Breast epithelium (tissue), 4 donors: Measurements from ENCODE around the gene IFI27. TPM values are rescaled to one million over a fixed set of nuclear protein-coding genes. Genes with fewer than 3 reads are reported as not detected.

Experiments
- DNase-seq, 2 donors: peaks; one replicate each; pipeline ENCODE4 v3.0.0-alpha.2; 2019; ENCODE audit warnings: low spot score in 2 of 2
- H3K27ac ChIP-seq, 2 donors: fragments of 200-600 bp; sonication (generic) in 1 of 2; one replicate each; pipeline ENCODE4 v1.5.1; 2016 to 2019; ENCODE audit warnings: mild to moderate bottlenecking in 1 of 2
- H3K27me3 ChIP-seq, 2 donors: fragments of 200-600 bp; sonication (generic) in 1 of 2; one replicate each; pipeline versions ENCODE4 v1.5.1 to v1.6.0; 2017 to 2019; ENCODE audit warnings: control low read depth in 1 of 2, mild to moderate bottlenecking in 1 of 2
- H3K36me3 ChIP-seq: fragments of 200-600 bp; one replicate; pipeline ENCODE4 v1.5.1; 2019
- H3K4me1 ChIP-seq, 2 donors: fragments of 200-600 bp; sonication (generic); one replicate each; pipeline ENCODE4 v1.5.1; 2016 to 2019; ENCODE audit warnings: control low read depth in 1 of 2
- H3K4me3 ChIP-seq, 3 donors: fragments of 200-600 bp; sonication (generic); 1 replicate in 2 of 3; 2 replicates in 1 of 3; pipeline ENCODE4 v1.5.1; 2016 to 2019; ENCODE audit warnings: mild to moderate bottlenecking in 3 of 3, moderate library complexity in 2 of 3
- H3K9me3 ChIP-seq, 2 donors: fragments of 200-600 bp; sonication (generic) in 1 of 2; one replicate each; pipeline ENCODE4 v1.5.1; 2016 to 2019; ENCODE audit warnings: control low read depth in 1 of 2
- POLR2A ChIP-seq: fragments of 450-650 bp; IDR thresholded peaks from one replicate; pipeline ENCODE4 v1.6.1; 2016; ENCODE audit warnings: antibody characterized with exemption, mild to moderate bottlenecking, moderate library complexity
- POLR2AphosphoS5 ChIP-seq, 3 donors: sonication (generic); formaldehyde crosslinking; IDR thresholded peaks; one replicate each; pipeline ENCODE4 v1.6.1; 2017; ENCODE audit warnings: antibody characterized with exemption in 3 of 3
- intact Hi-C: fragments of 100-400 bp; cut with DNase I; formaldehyde crosslinking; loops from one replicate; pipeline ENCODE4 v1.15.1; 2023; ENCODE audit warnings: low total_unique reads
- total RNA-seq, 3 donors: library from RNA; depleted of rRNA; stranded (reverse); fragments of >200 nt; gene quantifications; one replicate each; pipeline ENCODE4 v1.1.0, GENCODE V29; 2016
- TF ChIP-seq, protein P1 (sequence below), 3 donors: fragments of 450-650 bp; IDR thresholded peaks; one replicate each; pipeline ENCODE4 v1.5.1; 2016 to 2017; ENCODE audit warnings: antibody characterized with exemption in 3 of 3, mild to moderate bottlenecking in 3 of 3, moderate library complexity in 3 of 3

Gene IFI27
- total RNA-seq, 3 donors from 2014 or later = 101 to 196 (median 160) TPM

DNA sequence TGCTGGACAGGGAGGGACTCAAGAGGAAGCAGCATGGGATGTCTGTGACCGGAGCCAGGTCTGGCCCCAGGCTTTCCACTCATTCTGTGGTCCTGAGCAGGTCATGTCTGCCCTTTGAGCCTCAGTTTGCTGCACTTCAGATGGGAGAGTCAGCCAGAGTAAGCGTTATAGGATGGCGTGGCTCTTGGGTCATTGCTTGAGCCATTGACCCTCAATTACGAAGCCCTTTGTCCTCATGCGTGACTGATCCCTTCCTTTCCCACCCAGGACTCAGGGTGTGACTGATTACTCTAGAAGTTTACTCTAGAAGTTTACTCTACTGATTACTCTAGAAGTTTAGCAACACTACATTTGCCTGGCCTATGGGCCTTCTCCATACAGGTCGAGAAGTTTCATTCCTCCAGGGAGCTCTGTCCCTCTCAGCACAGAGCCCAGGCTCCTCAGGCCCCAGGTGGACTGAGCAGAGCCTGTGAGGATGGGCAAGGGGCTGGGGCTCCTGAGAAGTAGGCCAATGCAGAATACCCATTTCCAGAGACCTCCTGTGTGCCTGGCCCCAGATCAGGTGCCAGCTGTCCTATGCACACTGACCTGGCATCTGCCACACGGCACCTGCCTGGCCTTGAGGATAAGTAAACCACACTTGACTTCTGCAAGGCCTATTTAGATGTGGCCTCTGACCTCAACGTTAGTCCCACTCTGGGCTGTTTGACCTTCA, 7.6 kb upstream of the IFI27 start:
- intact Hi-C loops = no loop called here
- TF ChIP-seq POLR2A (no peak), POLR2AphosphoS5 (IDR thresholded peaks at IDR 0.05) (no peak)
- TF ChIP-seq, protein P1, sequence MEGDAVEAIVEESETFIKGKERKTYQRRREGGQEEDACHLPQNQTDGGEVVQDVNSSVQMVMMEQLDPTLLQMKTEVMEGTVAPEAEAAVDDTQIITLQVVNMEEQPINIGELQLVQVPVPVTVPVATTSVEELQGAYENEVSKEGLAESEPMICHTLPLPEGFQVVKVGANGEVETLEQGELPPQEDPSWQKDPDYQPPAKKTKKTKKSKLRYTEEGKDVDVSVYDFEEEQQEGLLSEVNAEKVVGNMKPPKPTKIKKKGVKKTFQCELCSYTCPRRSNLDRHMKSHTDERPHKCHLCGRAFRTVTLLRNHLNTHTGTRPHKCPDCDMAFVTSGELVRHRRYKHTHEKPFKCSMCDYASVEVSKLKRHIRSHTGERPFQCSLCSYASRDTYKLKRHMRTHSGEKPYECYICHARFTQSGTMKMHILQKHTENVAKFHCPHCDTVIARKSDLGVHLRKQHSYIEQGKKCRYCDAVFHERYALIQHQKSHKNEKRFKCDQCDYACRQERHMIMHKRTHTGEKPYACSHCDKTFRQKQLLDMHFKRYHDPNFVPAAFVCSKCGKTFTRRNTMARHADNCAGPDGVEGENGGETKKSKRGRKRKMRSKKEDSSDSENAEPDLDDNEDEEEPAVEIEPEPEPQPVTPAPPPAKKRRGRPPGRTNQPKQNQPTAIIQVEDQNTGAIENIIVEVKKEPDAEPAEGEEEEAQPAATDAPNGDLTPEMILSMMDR (IDR thresholded peaks at IDR 0.05) = no peak
- Histone ChIP-seq H3K4me1 (no peaks in the 10 kb centered on the region), H3K4me3 (no peak overlapping the region), H3K36me3 (no peaks in the 10 kb centered on the region), H3K27ac (no peak overlapping the region), H3K9me3 (no peaks in the 10 kb centered on the region), H3K27me3 (no peaks in the 10 kb centered on the region)
- no peak for DNase-seq

DNA sequence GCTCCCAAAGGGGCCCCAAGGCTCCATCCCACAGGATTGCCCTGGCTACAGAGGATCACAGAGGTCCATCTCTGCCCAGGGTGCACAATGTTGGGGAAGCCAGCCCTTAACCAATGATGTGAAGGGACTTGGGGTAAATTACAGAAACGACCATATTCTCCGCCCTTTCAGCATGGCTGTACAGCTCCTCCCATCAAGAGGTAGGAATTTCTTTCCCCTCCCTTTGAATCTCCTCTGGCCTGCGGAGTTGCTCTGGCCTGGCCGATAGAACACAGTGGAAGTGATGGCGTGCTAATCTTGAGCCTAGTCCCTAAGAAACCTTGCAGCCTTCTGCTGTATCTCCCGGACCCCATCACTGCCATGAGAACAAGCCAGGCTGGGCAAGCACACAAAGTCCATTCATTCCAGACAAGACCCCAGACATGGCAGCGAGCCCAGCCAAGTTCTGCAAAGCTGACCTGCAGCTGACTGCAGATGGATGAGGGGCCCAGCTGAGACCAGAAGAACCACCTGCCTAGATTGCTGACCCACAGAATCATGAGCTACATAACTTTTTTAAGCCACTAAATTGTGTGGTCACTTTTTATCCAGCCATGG, 6.9 kb upstream of the IFI27 start:
- H3K27ac ChIP-seq = no peak overlapping the region
- TF ChIP-seq POLR2AphosphoS5 (IDR thresholded peaks at IDR 0.05) = no peak
- no peak for TF ChIP-seq POLR2A
- TF ChIP-seq, protein P1 (IDR thresholded peaks at IDR 0.05) = no peak
- no peaks in the 10 kb centered on the region for H3K9me3 ChIP-seq
- DNase-seq = no peak
- H3K4me3 ChIP-seq = no peak overlapping the region
- no peaks in the 10 kb centered on the region for H3K27me3 ChIP-seq
- no peaks in the 10 kb centered on the region for H3K4me1 ChIP-seq
- no peaks in the 10 kb centered on the region for H3K36me3 ChIP-seq
- intact Hi-C loops = no loop called here

DNA sequence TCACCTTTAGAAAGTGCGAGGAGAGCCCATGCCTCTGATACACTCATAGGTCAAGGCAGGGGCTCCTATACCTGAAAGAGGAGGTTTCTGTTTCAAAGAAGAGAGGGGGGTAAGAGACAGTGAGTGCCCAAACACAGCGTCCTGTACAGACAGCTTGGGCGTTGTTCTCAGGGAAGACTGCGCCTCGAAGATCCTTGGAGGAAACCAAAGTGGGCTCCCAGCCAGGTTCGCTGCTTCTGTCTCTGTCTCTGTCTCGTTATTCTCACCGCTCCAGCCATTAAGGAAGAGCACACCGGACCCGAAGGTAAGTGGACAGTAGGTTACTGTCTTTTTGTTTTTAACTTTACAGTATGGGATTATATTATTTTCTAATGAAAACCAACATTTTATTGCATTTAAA, 5.8 kb upstream of the IFI27 start:
- no peaks in the 10 kb centered on the region for H3K9me3 ChIP-seq
- H3K4me3 ChIP-seq = no peak overlapping the region
- no peaks in the 10 kb centered on the region for H3K27me3 ChIP-seq
- H3K36me3 ChIP-seq = no peaks in the 10 kb centered on the region
- no peak overlapping the region for H3K27ac ChIP-seq
- intact Hi-C loops = no loop called here
- no peak for TF ChIP-seq POLR2AphosphoS5 (IDR thresholded peaks at IDR 0.05)
- no peak for TF ChIP-seq POLR2A
- TF ChIP-seq, protein P1 (IDR thresholded peaks at IDR 0.05) = no peak
- H3K4me1 ChIP-seq = no peaks in the 10 kb centered on the region
- DNase-seq = no peak

DNA sequence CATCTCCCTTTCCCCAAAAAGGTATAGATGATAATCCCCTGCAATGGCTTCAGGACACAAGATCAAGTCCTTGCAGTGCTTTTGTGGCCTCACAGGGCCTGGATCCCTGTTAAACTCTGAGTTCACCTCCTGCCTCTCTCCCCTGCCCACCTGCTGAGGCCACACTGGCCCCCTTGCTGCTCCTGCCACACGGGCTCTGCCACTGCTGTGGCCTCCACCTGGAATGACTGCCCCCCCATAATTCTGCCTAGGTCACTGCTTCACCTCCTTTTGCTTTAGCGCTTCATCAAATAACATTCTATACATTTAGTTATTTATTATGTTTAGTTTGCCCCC, 653 bp upstream of the IFI27 start:
- Histone ChIP-seq H3K4me3 (no peak overlapping the region), H3K9me3 (no peaks in the 10 kb centered on the region), H3K27me3 (no peaks in the 10 kb centered on the region), H3K4me1 (no peaks in the 10 kb centered on the region), H3K36me3 (no peaks in the 10 kb centered on the region), H3K27ac (peak overlapping the region; percentile 80 to 95)
- no peak for TF ChIP-seq POLR2AphosphoS5 (IDR thresholded peaks at IDR 0.05)
- no peak for TF ChIP-seq POLR2A
- TF ChIP-seq, protein P1 (IDR thresholded peaks at IDR 0.05) = no peak
- intact Hi-C loops = no loop called here
- DNase-seq = no peak

DNA sequence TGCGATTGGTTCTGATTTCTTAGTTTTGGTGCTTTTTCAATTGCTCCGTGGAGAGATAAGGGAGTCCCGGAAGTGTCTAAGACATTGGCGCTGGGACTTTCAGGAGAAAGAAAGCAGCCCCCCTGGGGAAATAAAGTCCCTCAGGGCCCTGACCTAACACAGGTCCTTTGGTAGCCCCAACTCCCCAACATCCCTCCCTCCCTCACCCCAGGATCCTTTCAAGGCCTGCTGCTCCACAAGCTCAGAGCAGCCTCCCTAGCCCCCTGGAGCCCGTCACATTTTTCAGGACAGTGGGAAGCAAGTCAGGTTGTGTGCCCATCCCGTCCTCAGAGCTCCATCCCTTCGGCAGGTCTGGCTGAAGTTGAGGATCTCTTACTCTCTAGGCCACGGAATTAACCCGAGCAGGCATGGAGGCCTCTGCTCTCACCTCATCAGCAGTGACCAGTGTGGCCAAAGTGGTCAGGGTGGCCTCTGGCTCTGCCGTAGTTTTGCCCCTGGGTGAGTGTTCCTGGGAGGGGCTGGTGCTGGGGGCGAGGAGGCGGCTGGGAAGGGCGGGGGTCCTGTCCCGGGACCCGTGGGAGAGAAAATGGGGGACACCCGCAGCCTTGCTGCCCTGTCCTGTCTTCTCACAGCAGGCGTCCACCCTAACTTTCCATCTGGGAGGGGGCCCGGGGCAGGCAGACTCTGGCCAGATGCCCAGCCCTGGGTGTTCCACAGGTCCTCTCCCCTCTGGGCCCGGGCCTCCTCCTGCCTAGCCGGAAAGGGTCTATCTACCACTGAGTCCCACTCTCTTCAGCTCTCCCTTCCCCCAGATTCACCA, 950 bp downstream of the IFI27 start:
- Histone ChIP-seq H3K36me3 (no peaks in the 10 kb centered on the region), H3K4me3 (peak overlapping the region; percentile 39 to 69 (median 47)), H3K27me3 (no peaks in the 10 kb centered on the region), H3K27ac (peak overlapping the region; percentile 80 to 95), H3K9me3 (no peaks in the 10 kb centered on the region), H3K4me1 (no peaks in the 10 kb centered on the region)
- intact Hi-C loops = no loop called here
- TF ChIP-seq POLR2AphosphoS5 (IDR thresholded peaks at IDR 0.05) (no peak), POLR2A (no peak)
- TF ChIP-seq, protein P1 (IDR thresholded peaks at IDR 0.05) = no peak
- peak in 1 of 2 donors; percentile 16 for DNase-seq
